Mucosa of descending colon (tissue), 3 donors: ENCODE results near the gene FBXO36. TPM values are rescaled to one million over a fixed set of nuclear protein-coding genes. Genes with fewer than 3 reads are reported as not detected.
"Not testable (repeated sequence)": the region's sequence is repeated elsewhere in the genome, so short reads cannot be mapped to it uniquely, and the experiment has no call there.

Experiments
- ATAC-seq: fragments of 200-7000 bp; cut with Tn5 transposase; one replicate; pipeline ENCODE4 v1.9.1; 2020; ENCODE audit warnings: mild to moderate bottlenecking, moderate library complexity
- DNase-seq, 3 donors: peaks; one replicate each; pipeline ENCODE4 v3.0.0-alpha.2; 2020
- H3K36me3 ChIP-seq: fragments of 200-600 bp; one replicate; pipeline ENCODE4 v1.8.0; 2021; ENCODE audit warnings: low read depth, mild to moderate bottlenecking
- H3K4me1 ChIP-seq: fragments of 200-600 bp; one replicate; pipeline ENCODE4 v1.8.0; 2021; ENCODE audit warnings: low read depth, mild to moderate bottlenecking
- H3K4me3 ChIP-seq: fragments of 200-600 bp; one replicate; pipeline ENCODE4 v1.8.0; 2021; ENCODE audit warnings: mild to moderate bottlenecking
- H3K9me3 ChIP-seq: fragments of 200-600 bp; one replicate; pipeline ENCODE4 v1.8.0; 2021; ENCODE audit warnings: mild to moderate bottlenecking
- intact Hi-C, 2 donors: fragments of 100-400 bp; cut with DNase I in 1 of 2; cut with micrococcal nuclease in 1 of 2; formaldehyde crosslinking; loops; one replicate each; pipeline versions ENCODE4 v1.11.0 to v1.11.1; 2022; cut with DNase I, micrococcal nuclease
- total RNA-seq, 3 donors: library from RNA; stranded (reverse); fragmentation: NEBNext Ultra II Directional in 2 of 3; extraction: Animal tissue kit (Norgen Biotek cat#: 25700) in 2 of 3; gene quantifications; one replicate each; pipeline versions ENCODE4 v1.2.1 to v1.2.4, GENCODE V29; 2021 to 2023
- TF ChIP-seq, protein P1 (sequence below): fragments of 200-600 bp; IDR thresholded peaks from one replicate; pipeline ENCODE4 v1.8.0; 2022; ENCODE audit warnings: antibody characterized with exemption, mild to moderate bottlenecking
- donor health status: DM: no; HTN: no; CAD: no; lungs with moderate emphysema.
- donor health status: DM: no; HTN: no; CAD: no.
- donor health status: DM: no; HTN: yes; CAD: no.

The FBXO36 gene
- total RNA-seq, 3 donors from 2014 or later = 1.6 to 2.4 (median 2.1) TPM

DNA sequence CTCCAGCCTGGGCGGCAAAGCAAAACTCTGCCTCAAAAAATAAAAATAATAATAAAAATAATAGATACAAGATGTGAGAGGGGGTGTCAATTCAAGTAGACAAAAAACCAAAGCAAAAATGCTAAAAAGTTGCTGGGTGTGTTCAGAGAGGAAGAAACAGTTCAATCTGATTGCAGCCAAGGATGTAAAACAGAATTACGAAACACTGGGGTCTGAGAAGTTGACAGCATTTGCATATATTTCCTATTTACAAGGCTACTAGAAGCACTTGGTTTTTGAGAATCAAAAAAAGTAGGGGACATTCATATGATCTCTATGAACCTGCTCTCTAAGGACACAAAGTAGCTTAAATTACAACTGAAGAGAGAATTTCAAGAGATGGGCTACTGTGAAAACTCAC is 8.1 kb upstream of the FBXO36 start:
- Histone ChIP-seq H3K36me3 (no peaks in the 10 kb centered on the region), H3K4me1 (peaks cover 8% of the 10 kb centered on the region), H3K4me3 (no peak overlapping the region), H3K9me3 (no peaks in the 10 kb centered on the region)
- intact Hi-C loops = no loop called here
- DNase-seq (no peak), ATAC-seq (no peak)
- TF ChIP-seq, protein P1, sequence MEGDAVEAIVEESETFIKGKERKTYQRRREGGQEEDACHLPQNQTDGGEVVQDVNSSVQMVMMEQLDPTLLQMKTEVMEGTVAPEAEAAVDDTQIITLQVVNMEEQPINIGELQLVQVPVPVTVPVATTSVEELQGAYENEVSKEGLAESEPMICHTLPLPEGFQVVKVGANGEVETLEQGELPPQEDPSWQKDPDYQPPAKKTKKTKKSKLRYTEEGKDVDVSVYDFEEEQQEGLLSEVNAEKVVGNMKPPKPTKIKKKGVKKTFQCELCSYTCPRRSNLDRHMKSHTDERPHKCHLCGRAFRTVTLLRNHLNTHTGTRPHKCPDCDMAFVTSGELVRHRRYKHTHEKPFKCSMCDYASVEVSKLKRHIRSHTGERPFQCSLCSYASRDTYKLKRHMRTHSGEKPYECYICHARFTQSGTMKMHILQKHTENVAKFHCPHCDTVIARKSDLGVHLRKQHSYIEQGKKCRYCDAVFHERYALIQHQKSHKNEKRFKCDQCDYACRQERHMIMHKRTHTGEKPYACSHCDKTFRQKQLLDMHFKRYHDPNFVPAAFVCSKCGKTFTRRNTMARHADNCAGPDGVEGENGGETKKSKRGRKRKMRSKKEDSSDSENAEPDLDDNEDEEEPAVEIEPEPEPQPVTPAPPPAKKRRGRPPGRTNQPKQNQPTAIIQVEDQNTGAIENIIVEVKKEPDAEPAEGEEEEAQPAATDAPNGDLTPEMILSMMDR = no peak

DNA sequence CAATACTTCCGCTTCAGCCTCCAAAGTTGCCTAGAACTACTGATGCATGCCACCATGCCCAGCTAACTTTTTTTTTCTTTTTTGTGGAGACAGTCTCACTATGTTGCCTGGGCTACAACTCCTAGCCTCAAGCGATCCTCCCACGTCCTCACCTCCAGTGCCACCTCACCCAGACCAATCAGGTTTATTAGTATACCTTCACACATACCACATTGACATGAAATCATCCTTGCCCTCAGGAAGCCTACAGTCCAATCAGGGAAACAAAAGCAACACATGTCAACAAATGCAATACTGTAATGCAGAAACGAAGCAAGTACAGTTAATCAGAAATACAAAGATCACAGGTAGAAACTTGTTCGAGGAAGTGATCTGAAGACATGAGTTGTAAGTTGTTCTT is 4.5 kb upstream of the FBXO36 start:
- H3K36me3 ChIP-seq = no peaks in the 10 kb centered on the region
- DNase-seq (no peak), ATAC-seq (no peak)
- intact Hi-C loops = no loop called here
- peaks cover 6% of the 10 kb centered on the region for H3K4me1 ChIP-seq
- no peak overlapping the region for H3K4me3 ChIP-seq
- TF ChIP-seq, protein P1 = no peak
- H3K9me3 ChIP-seq = no peaks in the 10 kb centered on the region

DNA sequence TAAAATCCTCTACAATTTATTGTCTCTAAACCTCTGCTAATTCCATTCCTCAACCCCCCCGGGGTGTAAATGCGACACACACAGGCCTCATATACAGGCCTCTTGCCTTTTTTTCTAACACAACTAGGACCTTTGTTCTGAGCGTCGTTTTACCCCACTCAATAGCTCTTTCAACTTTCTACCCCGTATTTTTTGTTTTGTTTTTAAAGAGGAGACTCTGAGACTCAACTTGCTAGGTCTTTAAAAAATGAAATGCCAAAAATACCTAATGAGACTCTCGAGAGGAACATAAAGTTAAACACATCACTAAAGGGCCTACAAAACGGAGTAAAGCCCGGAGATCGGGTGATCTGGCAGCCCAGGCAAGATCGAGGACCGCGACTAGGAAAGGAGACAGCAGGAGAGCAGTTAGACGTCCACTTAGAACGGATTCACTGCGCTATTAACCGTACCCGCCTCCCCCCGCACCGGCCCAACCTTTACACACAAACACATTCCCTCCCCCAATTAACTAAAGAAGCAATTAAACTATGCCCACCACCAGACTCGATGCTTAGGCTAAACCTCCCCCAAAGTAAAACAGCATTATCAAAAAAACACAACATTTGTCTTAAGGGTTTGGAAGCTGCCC is 2.2 kb upstream of the FBXO36 start:
- intact Hi-C loops = no loop called here
- H3K4me3 ChIP-seq = peak overlapping the region; percentile 98
- DNase-seq (peak in 2 of 3 donors; percentile 37 to 39), ATAC-seq (no peak)
- no peaks in the 10 kb centered on the region for H3K36me3 ChIP-seq
- H3K4me1 ChIP-seq = peaks cover 15% of the 10 kb centered on the region
- H3K9me3 ChIP-seq = no peaks in the 10 kb centered on the region
- TF ChIP-seq, protein P1 = no peak

DNA sequence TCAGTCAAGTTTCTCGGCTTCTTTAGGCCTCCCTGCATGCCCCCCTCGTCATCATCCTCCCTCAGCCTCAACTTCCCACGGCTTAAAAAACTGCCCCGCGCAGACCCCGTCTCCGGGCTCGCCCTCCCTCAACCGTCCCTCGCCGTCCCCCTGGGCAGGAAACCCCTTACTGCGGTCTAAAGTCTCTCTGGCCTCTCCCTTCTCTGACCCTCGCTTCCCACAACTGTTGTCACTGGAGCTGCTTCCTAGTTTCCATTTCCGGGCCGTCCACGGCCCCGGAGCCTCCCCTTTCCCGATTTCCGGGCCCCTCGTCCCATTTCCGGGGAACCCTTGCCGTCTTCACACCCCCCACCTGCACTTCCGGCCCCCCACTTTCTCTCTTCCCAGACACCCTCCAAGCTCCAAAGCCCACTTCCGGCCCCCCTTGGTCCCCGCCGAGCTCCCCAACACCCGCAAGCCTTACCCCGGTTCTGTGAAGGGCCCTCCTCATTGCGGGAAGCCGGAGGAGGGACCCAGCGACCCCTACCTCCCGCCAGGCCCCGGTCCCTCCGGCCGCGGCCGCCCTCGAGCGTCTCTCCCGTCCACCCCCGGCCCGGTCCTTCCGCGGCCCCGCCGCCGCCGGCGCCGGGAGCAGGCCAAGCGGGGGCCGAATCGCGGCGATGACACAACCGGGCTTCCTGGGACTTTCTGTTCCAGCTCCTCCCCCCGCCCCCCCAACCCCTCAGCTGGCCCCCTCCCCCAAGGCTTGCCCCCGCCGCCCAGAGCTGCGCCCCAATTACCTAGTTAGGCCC is 1.0 kb upstream of the FBXO36 start:
- Histone ChIP-seq H3K36me3 (no peaks in the 10 kb centered on the region), H3K4me3 (peak overlapping the region; percentile 98), H3K9me3 (no peaks in the 10 kb centered on the region), H3K4me1 (peaks cover 15% of the 10 kb centered on the region)
- ATAC-seq (peak; percentile 48), DNase-seq (peak; percentile 73 to 89 (median 79))
- intact Hi-C loops = no loop called here
- TF ChIP-seq, protein P1 = no peak

DNA sequence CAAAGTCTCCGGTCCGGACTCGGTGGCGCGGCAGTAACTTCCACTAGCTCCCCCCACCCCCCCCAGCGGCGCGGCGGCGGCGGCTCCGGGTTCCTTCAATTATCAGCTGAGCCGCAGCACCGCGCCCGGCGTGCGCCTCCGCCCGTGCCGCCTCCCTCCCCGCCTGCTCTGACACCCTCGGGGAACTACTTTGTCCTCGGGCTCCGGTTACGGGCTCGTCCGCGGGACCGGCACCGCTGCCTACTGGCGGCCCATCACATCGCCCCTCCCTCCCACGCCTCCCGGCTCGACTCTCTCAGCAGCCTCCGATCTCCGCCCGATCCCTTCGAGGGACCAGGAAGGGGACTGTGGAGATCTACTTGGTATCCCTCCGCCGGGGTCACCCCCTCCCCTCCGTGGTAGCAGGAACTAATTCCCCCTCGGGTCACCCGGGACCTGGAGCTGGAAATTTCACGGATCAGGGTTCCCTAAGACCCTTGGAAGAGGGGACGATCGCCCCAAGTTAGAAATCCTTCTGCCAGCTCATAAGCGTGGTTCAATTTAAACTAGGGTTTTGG is 333 bp upstream of the FBXO36 start, which contains the start of gene TRIP12:
Gene TRIP12 (minus strand): TSS at position 118 of the 557 bp plus-strand sequence. CDS start 41,930 bp downstream, outside the sequence.
- Histone ChIP-seq H3K36me3 (no peaks in the 10 kb centered on the region), H3K4me1 (peaks cover 15% of the 10 kb centered on the region), H3K4me3 (peak within 1 kb of the TSS; percentile 98), H3K9me3 (no peaks in the 10 kb centered on the region)
- TF ChIP-seq, protein P1 = no peak
- DNase-seq (peak; percentile 95), ATAC-seq (peak; percentile 90)
- intact Hi-C loops = no loop called here

DNA sequence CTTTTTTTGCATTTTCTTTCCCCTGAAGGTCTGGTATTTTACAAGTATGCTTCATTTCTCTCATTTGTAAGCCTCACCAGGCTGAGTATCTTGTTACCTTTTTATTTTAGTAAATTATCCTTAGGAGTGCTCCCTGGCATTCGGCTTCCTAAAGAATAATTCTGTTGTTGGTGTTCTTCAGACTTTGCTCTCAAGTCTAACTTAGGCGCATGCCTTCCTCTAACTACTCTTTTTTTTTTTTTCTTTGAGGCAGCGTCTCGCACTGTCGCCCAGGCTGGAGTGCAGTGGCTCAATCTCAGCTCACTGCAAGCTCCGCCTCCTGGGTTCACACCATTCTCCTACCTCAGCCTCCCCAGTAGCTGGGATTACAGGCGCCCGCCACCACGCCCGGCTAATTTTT is 2.2 kb downstream of the FBXO36 start:
- H3K9me3 ChIP-seq, H3K4me3 ChIP-seq, ATAC-seq, DNase-seq, H3K36me3 ChIP-seq, intact Hi-C loops, H3K4me1 ChIP-seq: not testable (repeated sequence)
